ENCODE data around the gene CARD19.
"Not testable (repeated sequence)": the region's sequence is repeated elsewhere in the genome, so short reads cannot be mapped to it uniquely, and the experiment has no call there.

CARD19 gene

GRCh38 chr9:93136011-93136440 lies 40.0 kb downstream of the CARD19 start:
- DNase-seq, result peak; percentile 71

GRCh38 chr9:93137362-93137761 lies 41.3 kb downstream of the CARD19 start:
- DNase-seq, result no peak

GRCh38 chr9:93138171-93138764 lies 42.3 kb downstream of the CARD19 start:
- no peak for DNase-seq

GRCh38 chr9:93139365-93140182 lies 43.6 kb downstream of the CARD19 start:
- DNase-seq, result no peak

- DNase-seq, result no peak
These were observed 45.9 kb downstream of the CARD19 start for GRCh38 chr9:93141771-93142483.

GRCh38 chr9:93143830-93144530 lies 48.0 kb downstream of the CARD19 start:
- DNase-seq, result peak; percentile 76

GRCh38 chr9:93146696-93147095 lies 50.7 kb downstream of the CARD19 start:
- not testable (repeated sequence) for DNase-seq

GRCh38 chr9:93147632-93148031 lies 51.6 kb downstream of the CARD19 start:
- DNase-seq, result no peak

- no peak for DNase-seq
These were observed 52.7 kb downstream of the CARD19 start for GRCh38 chr9:93148721-93149120.

GRCh38 chr9:93149361-93149760 lies 53.3 kb downstream of the CARD19 start:
- no peak for DNase-seq

GRCh38 chr9:93151097-93151784 lies 55.2 kb downstream of the CARD19 start:
- no peak for DNase-seq

- DNase-seq, result no peak
These were observed 58.4 kb downstream of the CARD19 start for GRCh38 chr9:93154293-93154903.

GRCh38 chr9:93155716-93156474 lies 59.9 kb downstream of the CARD19 start:
- no peak for DNase-seq

GRCh38 chr9:93156475-93157008 lies 60.5 kb downstream of the CARD19 start:
- DNase-seq, result no peak

- DNase-seq, result peak; percentile 76
These were observed 63.8 kb downstream of the CARD19 start for GRCh38 chr9:93159601-93160471.

GRCh38 chr9:93161786-93162562 lies 66.0 kb downstream of the CARD19 start:
- no peak for DNase-seq

Measured in NCI-H2029 treated with DMSO at 0.1 percent for 48 hours (cell line).